HG02852 (cell line): ENCODE data around the gene ALLC.
"Not testable (repeated sequence)": the region's sequence is repeated elsewhere in the genome, so short reads cannot be mapped to it uniquely, and the experiment has no call there.

Source experiments
- ATAC-seq: cut with Tn5 transposase; IDR thresholded peaks from one replicate; pipeline ENCODE4 v1.9.1; 2021; ENCODE audit warnings: mild to moderate bottlenecking, moderate library complexity; ENCODE audit not compliant: unreplicated experiment

The ALLC gene

GRCh38 chr2:3657881-3658280 is at the start of gene ALLC:
ALLC (plus strand) TSS chr2:3658200; CDS start chr2:3671158, 12,958 bp downstream.
- no peak for ATAC-seq

GRCh38 chr2:3608373-3609278 is 49.4 kb upstream of the ALLC start:
- ATAC-seq = peak; percentile 22

- peak; percentile 70 for ATAC-seq
Measured at GRCh38 chr2:3609279-3609673, 48.7 kb upstream of the ALLC start.

- ATAC-seq = no peak
Measured at GRCh38 chr2:3610415-3610814, 47.6 kb upstream of the ALLC start.

GRCh38 chr2:3610881-3611505 is 47.0 kb upstream of the ALLC start:
- no peak for ATAC-seq

- ATAC-seq = no peak
Measured at GRCh38 chr2:3611589-3611988, 46.4 kb upstream of the ALLC start.

GRCh38 chr2:3612639-3613523 is 45.1 kb upstream of the ALLC start:
- no peak for ATAC-seq

GRCh38 chr2:3613524-3613905 is 44.5 kb upstream of the ALLC start:
- ATAC-seq = no peak

GRCh38 chr2:3614743-3615142 is 43.3 kb upstream of the ALLC start:
- not testable (repeated sequence) for ATAC-seq

- ATAC-seq = not testable (repeated sequence)
Measured at GRCh38 chr2:3615541-3616200, 42.3 kb upstream of the ALLC start.

- ATAC-seq = not testable (repeated sequence)
Measured at GRCh38 chr2:3616435-3617197, 41.4 kb upstream of the ALLC start.

- ATAC-seq = no peak
Measured at GRCh38 chr2:3617198-3617890, 40.7 kb upstream of the ALLC start.

GRCh38 chr2:3618367-3618766 is 39.6 kb upstream of the ALLC start:
- ATAC-seq = no peak

- no peak for ATAC-seq
Measured at GRCh38 chr2:3619033-3619432, 39.0 kb upstream of the ALLC start.

- not testable (repeated sequence) for ATAC-seq
Measured at GRCh38 chr2:3619661-3620060, 38.3 kb upstream of the ALLC start.

GRCh38 chr2:3620834-3621233 is 37.2 kb upstream of the ALLC start:
- ATAC-seq = no peak

- ATAC-seq = no peak
Measured at GRCh38 chr2:3622967-3623366, 35.0 kb upstream of the ALLC start.

- no peak for ATAC-seq
Measured at GRCh38 chr2:3624059-3624794, 33.8 kb upstream of the ALLC start.

- ATAC-seq = no peak
Measured at GRCh38 chr2:3625186-3625585, 32.8 kb upstream of the ALLC start.
